GM19372 (cell line): ENCODE data around the gene XIRP2.

ENCODE experiments used
- ATAC-seq: cut with Tn5 transposase; IDR thresholded peaks from one replicate; pipeline ENCODE4 v1.9.1; 2021; ENCODE audit warnings: mild to moderate bottlenecking, low read depth, moderate library complexity; ENCODE audit not compliant: unreplicated experiment

Gene XIRP2

GRCh38 chr2:167128130-167128529 is 239.8 kb downstream of the XIRP2 start:
- ATAC-seq = no peak

DNA sequence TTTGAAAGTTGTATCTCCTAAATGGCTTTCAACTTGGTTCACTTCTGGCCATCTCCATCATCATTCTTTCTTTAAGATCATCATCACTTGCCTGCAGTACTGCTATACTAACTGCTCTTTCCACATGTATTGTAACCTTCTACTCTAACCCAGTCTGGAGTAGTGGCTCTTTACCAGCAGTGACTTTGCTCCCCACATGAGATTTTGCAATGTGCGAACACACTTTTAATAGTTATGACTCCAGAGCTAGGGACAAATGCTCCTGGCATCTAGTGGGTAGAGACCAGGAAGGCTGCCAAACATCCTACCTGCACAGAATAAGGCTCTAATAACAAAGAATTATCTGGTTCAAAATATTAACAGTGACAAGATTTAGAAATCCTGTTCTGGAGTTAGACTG is 243.8 kb downstream of the XIRP2 start:
- ATAC-seq = no peak

DNA sequence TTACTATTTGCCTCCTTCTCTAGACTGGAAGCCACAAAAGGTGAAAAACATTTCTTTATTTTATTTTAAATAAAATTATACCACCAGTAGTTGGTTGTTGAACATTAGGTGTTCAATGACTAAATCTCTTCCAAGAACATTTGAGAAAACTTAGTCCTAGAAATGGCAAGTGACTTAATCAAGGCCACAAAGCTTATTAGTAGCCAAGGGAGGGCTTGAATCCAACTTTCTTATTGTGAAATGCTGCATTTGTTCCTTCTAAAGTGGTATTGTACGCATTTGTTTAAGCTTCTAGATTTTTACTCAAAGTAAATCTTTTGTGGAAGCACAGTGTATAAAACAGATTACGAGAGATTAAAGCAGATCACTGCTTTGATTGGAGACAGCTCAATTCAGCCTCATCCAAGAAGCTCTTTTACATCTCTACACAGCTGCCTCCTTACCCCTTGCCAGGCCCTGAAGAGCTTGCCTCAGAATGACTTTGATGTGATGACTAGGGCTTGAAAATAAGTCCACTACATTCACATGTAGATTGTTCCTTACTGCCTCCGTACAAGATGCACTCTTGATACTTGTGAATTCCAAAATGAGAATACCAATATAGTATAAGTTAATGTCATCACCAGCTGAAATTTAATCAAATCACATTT is 244.8 kb downstream of the XIRP2 start:
- no peak for ATAC-seq

DNA sequence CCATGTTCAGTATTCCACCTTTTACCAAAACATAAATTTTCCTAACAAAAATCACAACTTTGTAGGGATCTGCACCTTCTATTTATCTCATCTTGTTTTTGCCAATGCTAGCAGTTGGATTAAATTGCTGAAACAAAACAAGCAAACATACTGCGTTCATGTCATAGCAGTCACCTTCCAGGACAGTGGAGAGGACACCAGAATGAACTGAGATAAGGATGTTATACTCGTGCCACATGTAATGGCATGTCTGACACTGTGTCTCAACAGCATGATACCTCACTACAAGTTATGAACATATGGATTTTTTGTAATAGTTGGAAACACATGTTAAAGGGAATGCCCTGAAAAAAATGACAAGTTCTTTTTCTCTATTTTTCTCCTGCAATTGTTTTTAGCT is 245.3 kb downstream of the XIRP2 start:
- ATAC-seq = no peak

- no peak for ATAC-seq
These were observed 246.2 kb downstream of the XIRP2 start for GRCh38 chr2:167134381-167135072.

DNA sequence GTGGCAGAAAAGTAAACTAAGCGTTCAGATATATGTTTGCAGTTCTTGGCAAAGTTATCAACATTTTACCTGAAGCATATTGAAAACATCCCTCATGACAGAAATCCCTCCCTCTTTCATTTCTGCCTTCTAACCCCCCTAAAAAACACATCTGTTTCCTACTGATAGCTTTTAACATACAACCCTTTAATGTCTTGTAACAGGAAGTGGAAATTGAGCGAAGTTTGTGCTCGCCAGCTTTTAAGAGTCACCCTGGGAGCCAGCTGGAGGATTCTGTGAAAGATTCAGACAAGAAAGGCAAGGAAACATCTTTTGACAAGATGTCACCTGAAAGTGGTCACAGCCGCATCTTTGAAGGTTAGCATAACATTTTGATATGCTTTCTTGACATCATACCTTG is 247.4 kb downstream of the XIRP2 start:
- no peak for ATAC-seq

GRCh38 chr2:167136879-167137596 is 248.8 kb downstream of the XIRP2 start:
- ATAC-seq = no peak

DNA sequence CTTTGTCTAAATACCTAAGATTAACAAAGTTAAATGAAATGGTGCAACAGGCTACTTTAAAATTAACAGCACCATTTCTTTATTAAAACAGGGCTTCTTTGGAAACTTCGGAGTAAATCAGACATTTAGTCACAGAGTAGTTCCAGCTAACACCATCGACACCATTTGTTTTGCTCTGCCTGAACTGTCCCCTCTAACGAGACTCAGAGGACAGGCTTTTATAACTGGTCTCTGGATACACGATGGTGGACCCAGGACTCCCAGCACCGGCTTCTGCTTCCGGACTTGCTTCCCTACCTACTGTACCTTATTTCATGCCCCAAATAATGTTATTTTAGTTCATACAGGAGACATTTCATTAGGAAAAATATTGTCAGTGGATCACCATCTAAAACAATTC is 252.1 kb downstream of the XIRP2 start:
- no peak for ATAC-seq

DNA sequence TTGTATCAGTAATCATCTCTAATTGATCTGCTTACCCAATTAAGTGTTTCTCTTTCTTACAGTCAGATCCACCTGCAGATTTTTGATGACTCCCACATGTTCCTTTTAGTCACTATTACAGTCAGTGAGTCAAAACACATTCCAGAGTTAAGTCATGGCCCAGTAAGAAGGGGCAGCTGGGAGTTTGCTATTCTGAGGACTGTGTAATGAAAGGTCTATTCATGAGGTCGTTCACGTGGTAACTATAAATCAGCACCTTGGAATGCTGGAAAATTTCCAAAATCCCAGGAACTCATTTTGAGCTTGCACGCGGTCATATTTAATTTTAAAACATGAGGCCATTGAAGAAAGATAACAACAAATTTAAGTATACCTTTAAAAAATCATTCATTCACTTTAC is 252.5 kb downstream of the XIRP2 start:
- no peak for ATAC-seq

GRCh38 chr2:167142554-167142953 is 254.3 kb downstream of the XIRP2 start:
- ATAC-seq = no peak

DNA sequence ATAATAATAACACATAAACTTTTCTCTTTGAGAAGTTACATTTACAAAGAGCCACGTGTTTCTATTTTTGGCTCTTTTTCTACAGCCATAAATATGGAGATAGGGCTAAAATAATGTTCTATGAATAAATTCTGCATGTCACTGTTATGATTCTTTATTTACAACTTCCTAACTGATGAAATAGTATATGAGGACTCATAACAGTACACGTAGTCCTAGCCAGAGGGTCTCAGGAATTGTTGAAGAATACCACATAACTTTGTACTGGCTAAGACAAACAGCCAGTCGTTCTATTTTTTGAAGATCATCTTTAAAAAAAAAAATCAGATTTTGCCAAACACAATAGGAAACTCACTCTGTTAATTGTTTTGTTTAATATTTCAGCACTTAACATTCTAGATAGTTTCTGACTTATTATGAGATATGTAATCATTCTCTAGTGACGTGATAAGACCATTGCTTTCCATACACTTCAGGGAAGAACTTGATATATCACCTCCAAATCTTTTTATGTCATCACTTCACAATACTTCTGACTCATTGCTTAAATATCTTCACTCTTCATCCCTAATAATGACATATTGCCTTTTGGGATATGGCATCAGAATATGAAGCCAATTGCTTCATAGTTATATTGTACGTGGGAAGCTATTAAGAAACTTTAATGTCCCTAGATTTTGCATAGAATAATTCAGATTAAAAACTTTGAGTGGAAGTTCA is 256.1 kb downstream of the XIRP2 start:
- no peak for ATAC-seq

GRCh38 chr2:167147271-167147941 is 259.1 kb downstream of the XIRP2 start:
- ATAC-seq = no peak

- no peak for ATAC-seq
These were observed 263.6 kb downstream of the XIRP2 start for GRCh38 chr2:167151894-167152293.

GRCh38 chr2:167157523-167157922 is 269.2 kb downstream of the XIRP2 start:
- no peak for ATAC-seq

DNA sequence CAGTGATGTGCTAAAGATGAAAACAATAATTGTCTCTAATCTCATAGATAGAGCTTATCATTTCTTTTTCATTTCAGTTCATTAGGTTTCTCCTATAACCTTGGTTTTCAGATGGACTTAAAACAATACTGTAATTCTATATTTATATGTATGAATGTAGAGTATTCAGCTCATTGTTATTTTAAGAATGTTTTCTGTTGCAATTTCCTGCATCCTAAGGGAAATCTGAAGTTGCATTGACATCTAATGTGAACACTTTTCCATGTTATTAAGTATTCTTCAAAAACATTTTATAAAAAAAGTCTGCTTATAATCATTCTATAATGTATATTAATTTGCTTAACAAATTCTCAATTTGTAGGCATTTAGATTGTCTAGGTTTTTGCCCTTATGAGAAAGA is 288.9 kb downstream of the XIRP2 start:
- no peak for ATAC-seq

DNA sequence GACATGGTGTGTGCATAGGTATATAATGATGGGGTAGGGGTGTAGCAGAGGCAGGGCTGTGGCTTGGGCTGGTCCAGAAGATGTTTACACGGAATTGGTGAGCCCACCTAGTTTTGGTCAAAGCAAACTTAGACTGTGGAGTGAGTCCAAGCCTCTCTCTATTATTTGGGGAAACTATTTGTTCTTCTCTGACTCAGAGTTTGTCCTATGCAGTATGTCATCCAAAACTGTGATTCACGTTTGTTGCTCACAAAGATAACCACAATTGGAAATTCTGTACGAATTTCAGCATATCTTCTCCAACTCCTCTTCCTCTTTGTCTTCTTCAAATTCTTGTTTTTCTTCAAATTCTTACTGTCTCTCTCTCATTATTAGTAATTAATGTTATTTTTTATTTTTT is 292.9 kb downstream of the XIRP2 start:
- ATAC-seq = no peak

DNA sequence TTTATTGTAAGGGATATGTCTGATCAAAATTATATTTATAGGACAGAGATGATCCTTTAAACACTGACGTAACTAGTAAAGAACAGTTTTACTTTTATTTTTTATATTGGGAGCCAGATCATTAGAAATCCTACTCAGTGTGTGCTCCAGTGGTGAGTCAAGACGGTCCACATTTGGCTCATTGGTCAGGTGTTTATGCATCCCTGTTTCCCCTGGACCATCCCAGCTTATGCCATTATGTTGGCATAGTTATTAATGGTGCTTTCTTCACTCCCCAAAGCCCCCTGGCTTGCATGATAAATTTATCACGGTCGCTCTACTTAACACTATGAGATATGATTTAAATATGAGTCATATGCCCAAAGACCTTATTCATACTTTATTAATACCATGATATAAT is 293.4 kb downstream of the XIRP2 start:
- no peak for ATAC-seq

- ATAC-seq = no peak
These were observed 294.1 kb downstream of the XIRP2 start for GRCh38 chr2:167182403-167182802.

DNA sequence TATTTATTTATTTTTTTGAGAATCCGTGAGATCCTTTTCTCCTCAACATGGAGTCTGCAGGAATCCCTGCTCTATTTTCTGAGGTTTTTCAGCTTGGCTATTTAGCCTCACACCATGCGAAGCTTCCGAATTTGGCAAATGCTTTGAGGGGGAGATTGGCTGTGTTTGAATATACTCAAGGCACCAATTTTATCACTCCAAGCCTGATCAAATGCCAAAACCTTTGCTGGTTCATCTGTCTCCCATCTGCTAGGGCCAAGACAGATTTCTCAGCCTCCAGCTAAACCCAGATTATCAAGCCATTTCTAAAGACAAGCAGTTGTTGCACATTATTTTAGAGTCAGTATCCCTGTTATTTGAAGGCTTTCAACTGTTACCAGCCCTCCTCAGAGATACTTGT is 295.7 kb downstream of the XIRP2 start:
- no peak for ATAC-seq

GRCh38 chr2:167186465-167186864 is 298.2 kb downstream of the XIRP2 start:
- no peak for ATAC-seq
